ENCODE data around the gene LYSMD2.

LYSMD2 gene

GRCh38 chr15:51718746-51719145 is 18.7 kb downstream of the LYSMD2 start:
- no peak for DNase-seq

- DNase-seq = no peak
These were observed 19.2 kb downstream of the LYSMD2 start for GRCh38 chr15:51718219-51718618.

GRCh38 chr15:51714911-51715310 is 22.5 kb downstream of the LYSMD2 start:
- DNase-seq = no peak

GRCh38 chr15:51714162-51714561 is 23.3 kb downstream of the LYSMD2 start:
- DNase-seq = no peak

GRCh38 chr15:51709031-51709430 is 28.4 kb downstream of the LYSMD2 start:
- peak; percentile 11 to 55 (median 26) for DNase-seq

GRCh38 chr15:51708013-51708412 is 29.4 kb downstream of the LYSMD2 start:
- no peak for DNase-seq

- DNase-seq = no peak
These were observed 30.4 kb downstream of the LYSMD2 start for GRCh38 chr15:51706926-51707608.

- no peak for DNase-seq
These were observed 31.2 kb downstream of the LYSMD2 start for GRCh38 chr15:51706291-51706690.

GRCh38 chr15:51702710-51703109 is 34.7 kb downstream of the LYSMD2 start:
- DNase-seq = no peak

GRCh38 chr15:51699373-51699772 is 38.1 kb downstream of the LYSMD2 start:
- DNase-seq = no peak

- DNase-seq = no peak
These were observed 40.3 kb downstream of the LYSMD2 start for GRCh38 chr15:51697163-51697562.

- DNase-seq = no peak
These were observed 40.9 kb downstream of the LYSMD2 start for GRCh38 chr15:51696566-51696965.

GRCh38 chr15:51692154-51692553 is 45.3 kb downstream of the LYSMD2 start:
- peak in 2 of 4 experiments; percentile 7 to 25 for DNase-seq

- no peak for DNase-seq
These were observed 48.6 kb downstream of the LYSMD2 start for GRCh38 chr15:51688863-51689262.

GRCh38 chr15:51687565-51687964 is 49.9 kb downstream of the LYSMD2 start:
- no peak for DNase-seq

GRCh38 chr15:51681303-51681963 is 56.0 kb downstream of the LYSMD2 start, which contains the start of gene SCG3:
Gene SCG3, plus strand, starts transcription at chr15:51681503. Its CDS starts 253 bp downstream, at chr15:51681756.
- peak; percentile 85 to 93 (median 88) for DNase-seq

GRCh38 chr15:51680321-51680720 is 57.1 kb downstream of the LYSMD2 start:
- DNase-seq = no peak

GRCh38 chr15:51678096-51678495 is 59.4 kb downstream of the LYSMD2 start:
- peak; percentile 19 to 74 (median 45) for DNase-seq

GRCh38 chr15:51677452-51677851 is 60.0 kb downstream of the LYSMD2 start:
- no peak for DNase-seq

GRCh38 chr15:51677021-51677420 is 60.4 kb downstream of the LYSMD2 start:
- DNase-seq = no peak

- no peak for DNase-seq
These were observed 62.2 kb downstream of the LYSMD2 start for GRCh38 chr15:51675234-51675633.
